BE2C (cell line): ENCODE data around the gene NR5A1.

Experiments used
- DNase-seq: peaks from one replicate; pipeline ENCODE4 v3.0.0-alpha.2; 2020
- H3K27me3 ChIP-seq: fragments of 250-450 bp; sonication (Bioruptor Pico); 2 replicates; pipeline ENCODE4 v1.5.1; 2020; ENCODE audit warnings: mild to moderate bottlenecking
- H3K36me3 ChIP-seq: fragments of 250-450 bp; sonication (Bioruptor Pico); 2 replicates; pipeline ENCODE4 v1.5.1; 2020; ENCODE audit warnings: mild to moderate bottlenecking
- H3K4me1 ChIP-seq: fragments of 250-450 bp; sonication (Bioruptor Pico); 2 replicates; pipeline ENCODE4 v1.5.1; 2020
- H3K4me3 ChIP-seq: 2 replicates; pipeline ENCODE4 v1.5.1; 2011; ENCODE audit warnings: low read depth, low read length
- H3K9me3 ChIP-seq: fragments of 250-450 bp; sonication (Bioruptor Pico); 2 replicates; pipeline ENCODE4 v1.5.1; 2020
- CTCF ChIP-seq: IDR thresholded peaks from 2 replicates; pipeline ENCODE4 v1.5.1; 2012; ENCODE audit warnings: mild to moderate bottlenecking, low read depth, low read length

Gene NR5A1

GRCh38 chr9:124499216-124499615 is 8.0 kb downstream of the NR5A1 start:
- TF ChIP-seq CTCF: no peak
- no peaks in the 10 kb centered on the region for H3K36me3 ChIP-seq
- no peaks in the 10 kb centered on the region for H3K4me1 ChIP-seq
- no peak overlapping the region for H3K4me3 ChIP-seq
- H3K9me3 ChIP-seq: no peaks in the 10 kb centered on the region
- no peak for DNase-seq
- H3K27me3 ChIP-seq: peaks cover 30% of the 10 kb centered on the region

GRCh38 chr9:124498499-124499146 is 8.6 kb downstream of the NR5A1 start:
- DNase-seq: no peak
- peaks cover 24% of the 10 kb centered on the region for H3K27me3 ChIP-seq

GRCh38 chr9:124498040-124498439 is 9.2 kb downstream of the NR5A1 start:
- no peak for DNase-seq
- peaks cover 18% of the 10 kb centered on the region for H3K27me3 ChIP-seq
- H3K4me3 ChIP-seq: no peak overlapping the region
- TF ChIP-seq CTCF: no peak
- no peaks in the 10 kb centered on the region for H3K36me3 ChIP-seq
- H3K4me1 ChIP-seq: no peaks in the 10 kb centered on the region
- no peaks in the 10 kb centered on the region for H3K9me3 ChIP-seq

More at GRCh38 chr9:124498499-124499146, 8.6 kb downstream of the NR5A1 start:
- H3K4me1 ChIP-seq: no peaks in the 10 kb centered on the region
- H3K9me3 ChIP-seq: no peaks in the 10 kb centered on the region
- H3K4me3 ChIP-seq: no peak overlapping the region
- no peaks in the 10 kb centered on the region for H3K36me3 ChIP-seq
- no peak for TF ChIP-seq CTCF

- Histone ChIP-seq H3K9me3 (no peaks in the 10 kb centered on the region), H3K36me3 (no peaks in the 10 kb centered on the region), H3K27me3 (peaks cover 12% of the 10 kb centered on the region), H3K4me3 (no peak overlapping the region), H3K4me1 (no peaks in the 10 kb centered on the region)
- no peak for TF ChIP-seq CTCF
- no peak for DNase-seq
These were observed 9.8 kb downstream of the NR5A1 start for GRCh38 chr9:124497441-124497840.

GRCh38 chr9:124496463-124496862 is 10.7 kb downstream of the NR5A1 start:
- H3K4me1 ChIP-seq: no peaks in the 10 kb centered on the region
- H3K4me3 ChIP-seq: no peak overlapping the region
- TF ChIP-seq CTCF: no peak
- no peaks in the 10 kb centered on the region for H3K9me3 ChIP-seq
- peaks cover 2% of the 10 kb centered on the region for H3K27me3 ChIP-seq
- H3K36me3 ChIP-seq: no peaks in the 10 kb centered on the region
- DNase-seq: no peak

- H3K4me1 ChIP-seq: no peaks in the 10 kb centered on the region
- DNase-seq: no peak
- no peak for TF ChIP-seq CTCF
- no peaks in the 10 kb centered on the region for H3K9me3 ChIP-seq
- H3K4me3 ChIP-seq: no peak overlapping the region
- no peaks in the 10 kb centered on the region for H3K27me3 ChIP-seq
- H3K36me3 ChIP-seq: no peaks in the 10 kb centered on the region
These were observed 11.1 kb downstream of the NR5A1 start for GRCh38 chr9:124496075-124496449.
